HepG2 (cell line): Measurements from ENCODE around the gene ARHGAP15.

Experiments used
- KDM5A ChIP-seq: fragments of 200-600 bp; sonication (generic); IDR thresholded peaks from 2 replicates; pipeline ENCODE4 v1.7.0; 2018; ENCODE audit warnings: antibody characterized with exemption, mild to moderate bottlenecking, low read length, borderline replicate concordance
- SP1 ChIP-seq, 2 experiments: fragments of 450-650 bp in 1 of 2; sonication (generic) in 1 of 2; formaldehyde crosslinking in 1 of 2; IDR thresholded peaks; 2 replicates each; pipeline versions ENCODE4 v1.4.0 to v1.6.1; 2016 to 2020; ENCODE audit warnings: missing genetic modification reagents in 1 of 2
- TF ChIP-seq, protein P1 (sequence below): sonication (generic); formaldehyde crosslinking; IDR thresholded peaks from 2 replicates; pipeline ENCODE4 v1.8.0; 2022; ENCODE audit warnings: low read depth, missing genetic modification reagents
- TF ChIP-seq, protein P2 (sequence below): sonication (generic); formaldehyde crosslinking; IDR thresholded peaks from 2 replicates; pipeline ENCODE4 v1.4.0; 2020; ENCODE audit warnings: missing genetic modification reagents, borderline replicate concordance

DNA sequence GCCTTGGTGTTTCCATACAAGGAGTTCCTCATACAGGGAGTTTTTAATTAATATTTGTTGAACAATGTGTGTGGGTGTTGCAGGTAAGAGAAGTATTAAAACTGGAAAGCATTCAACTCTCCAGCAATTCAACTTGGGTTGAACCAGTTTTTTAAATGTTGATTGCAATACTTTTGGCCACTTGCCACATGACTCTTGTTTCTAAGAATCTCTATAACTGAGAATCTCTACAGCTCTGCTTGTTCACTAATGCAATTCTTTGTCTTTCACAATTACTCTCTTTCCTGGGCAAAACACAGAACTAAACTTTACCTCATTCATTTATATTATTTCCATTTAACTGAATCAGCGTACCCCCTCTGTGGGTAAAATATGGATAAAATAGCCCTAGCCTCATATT lies 429.4 kb downstream of the ARHGAP15 start:
- TF ChIP-seq SP1 (IDR thresholded peaks at IDR 0.05) (no peak), SP1 (CRISPR knock-in tag; IDR thresholded peaks at IDR 0.05) (no peak), KDM5A (no peak)
- TF ChIP-seq, protein P1, sequence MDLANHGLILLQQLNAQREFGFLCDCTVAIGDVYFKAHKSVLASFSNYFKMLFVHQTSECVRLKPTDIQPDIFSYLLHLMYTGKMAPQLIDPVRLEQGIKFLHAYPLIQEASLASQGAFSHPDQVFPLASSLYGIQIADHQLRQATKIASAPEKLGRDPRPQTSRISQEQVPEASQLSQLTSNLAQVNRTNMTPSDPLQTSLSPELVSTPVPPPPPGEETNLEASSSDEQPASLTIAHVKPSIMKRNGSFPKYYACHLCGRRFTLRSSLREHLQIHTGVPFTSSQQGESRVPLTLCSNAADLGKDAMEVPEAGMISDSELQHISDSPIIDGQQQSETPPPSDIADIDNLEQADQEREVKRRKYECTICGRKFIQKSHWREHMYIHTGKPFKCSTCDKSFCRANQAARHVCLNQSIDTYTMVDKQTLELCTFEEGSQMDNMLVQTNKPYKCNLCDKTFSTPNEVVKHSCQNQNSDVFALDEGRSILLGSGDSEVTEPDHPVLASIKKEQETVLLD = no peak
- TF ChIP-seq, protein P2, sequence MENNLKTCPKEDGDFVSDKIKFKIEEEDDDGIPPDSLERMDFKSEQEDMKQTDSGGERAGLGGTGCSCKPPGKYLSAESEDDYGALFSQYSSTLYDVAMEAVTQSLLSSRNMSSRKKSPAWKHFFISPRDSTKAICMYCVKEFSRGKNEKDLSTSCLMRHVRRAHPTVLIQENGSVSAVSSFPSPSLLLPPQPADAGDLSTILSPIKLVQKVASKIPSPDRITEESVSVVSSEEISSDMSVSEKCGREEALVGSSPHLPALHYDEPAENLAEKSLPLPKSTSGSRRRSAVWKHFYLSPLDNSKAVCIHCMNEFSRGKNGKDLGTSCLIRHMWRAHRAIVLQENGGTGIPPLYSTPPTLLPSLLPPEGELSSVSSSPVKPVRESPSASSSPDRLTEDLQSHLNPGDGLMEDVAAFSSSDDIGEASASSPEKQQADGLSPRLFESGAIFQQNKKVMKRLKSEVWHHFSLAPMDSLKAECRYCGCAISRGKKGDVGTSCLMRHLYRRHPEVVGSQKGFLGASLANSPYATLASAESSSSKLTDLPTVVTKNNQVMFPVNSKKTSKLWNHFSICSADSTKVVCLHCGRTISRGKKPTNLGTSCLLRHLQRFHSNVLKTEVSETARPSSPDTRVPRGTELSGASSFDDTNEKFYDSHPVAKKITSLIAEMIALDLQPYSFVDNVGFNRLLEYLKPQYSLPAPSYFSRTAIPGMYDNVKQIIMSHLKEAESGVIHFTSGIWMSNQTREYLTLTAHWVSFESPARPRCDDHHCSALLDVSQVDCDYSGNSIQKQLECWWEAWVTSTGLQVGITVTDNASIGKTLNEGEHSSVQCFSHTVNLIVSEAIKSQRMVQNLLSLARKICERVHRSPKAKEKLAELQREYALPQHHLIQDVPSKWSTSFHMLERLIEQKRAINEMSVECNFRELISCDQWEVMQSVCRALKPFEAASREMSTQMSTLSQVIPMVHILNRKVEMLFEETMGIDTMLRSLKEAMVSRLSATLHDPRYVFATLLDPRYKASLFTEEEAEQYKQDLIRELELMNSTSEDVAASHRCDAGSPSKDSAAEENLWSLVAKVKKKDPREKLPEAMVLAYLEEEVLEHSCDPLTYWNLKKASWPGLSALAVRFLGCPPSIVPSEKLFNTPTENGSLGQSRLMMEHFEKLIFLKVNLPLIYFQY (CRISPR knock-in tag) = no peak
